ENCODE measurements around the gene PTGIS.

Gene PTGIS

GRCh38 chr20:49486064-49486463 is 81.9 kb downstream of the PTGIS start:
- DNase-seq: no peak

GRCh38 chr20:49485563-49485962 is 82.4 kb downstream of the PTGIS start:
- DNase-seq: no peak

- peak; percentile 91 for DNase-seq
These were observed 83.5 kb downstream of the PTGIS start for GRCh38 chr20:49484180-49485140.

GRCh38 chr20:49483696-49484123 is 84.2 kb downstream of the PTGIS start:
- peak; percentile 50 for DNase-seq

GRCh38 chr20:49483018-49483695 is 84.8 kb downstream of the PTGIS start:
- DNase-seq: peak; percentile 36

GRCh38 chr20:49482621-49483017 is 85.3 kb downstream of the PTGIS start, which contains the start of gene KCNB1:
TSS of gene KCNB1 (minus strand) at chr20:49482668. CDS start at chr20:49482480, 188 bp downstream.
- DNase-seq: peak; percentile 89

- DNase-seq: no peak
These were observed 85.8 kb downstream of the PTGIS start for GRCh38 chr20:49482173-49482572.

- no peak for DNase-seq
These were observed 86.8 kb downstream of the PTGIS start for GRCh38 chr20:49481116-49481515.

GRCh38 chr20:49480236-49480635 is 87.7 kb downstream of the PTGIS start:
- no peak for DNase-seq

GRCh38 chr20:49479785-49480184 is 88.2 kb downstream of the PTGIS start:
- no peak for DNase-seq

- no peak for DNase-seq
These were observed 88.9 kb downstream of the PTGIS start for GRCh38 chr20:49478754-49479689.

GRCh38 chr20:49478266-49478665 is 89.7 kb downstream of the PTGIS start:
- DNase-seq: peak; percentile 54

- no peak for DNase-seq
These were observed 90.7 kb downstream of the PTGIS start for GRCh38 chr20:49477200-49477599.

GRCh38 chr20:49476016-49476355 is 92.0 kb downstream of the PTGIS start:
- DNase-seq: no peak

GRCh38 chr20:49475292-49476015 is 92.5 kb downstream of the PTGIS start:
- no peak for DNase-seq

GRCh38 chr20:49471397-49471796 is 96.5 kb downstream of the PTGIS start:
- DNase-seq: no peak

- DNase-seq: no peak
These were observed 97.0 kb downstream of the PTGIS start for GRCh38 chr20:49470922-49471321.

- no peak for DNase-seq
These were observed 98.9 kb downstream of the PTGIS start for GRCh38 chr20:49469060-49469459.

GRCh38 chr20:49468412-49468811 is 99.5 kb downstream of the PTGIS start:
- DNase-seq: no peak

- DNase-seq: no peak
These were observed 101.6 kb downstream of the PTGIS start for GRCh38 chr20:49466114-49466912.

GRCh38 chr20:49464556-49464955 is 103.4 kb downstream of the PTGIS start:
- DNase-seq: no peak
